ENCODE results near the gene GASK1A.

- TF ChIP-seq POLR2A (IDR thresholded peaks at IDR 0.05) (no peak), CTCF (IDR thresholded peaks at IDR 0.05) (no peak)
Measured at GRCh38 chr3:43091481-43091880, 112.4 kb downstream of the GASK1A start.
